HG03060 (cell line): ENCODE data around the gene ZNF780A.
"Not testable (repeated sequence)": the region's sequence is repeated elsewhere in the genome, so short reads cannot be mapped to it uniquely, and the experiment has no call there.

Source experiments
- ATAC-seq: cut with Tn5 transposase; IDR thresholded peaks from one replicate; pipeline ENCODE4 v1.9.1; 2021; ENCODE audit warnings: low read depth, moderate number of reproducible peaks; ENCODE audit not compliant: unreplicated experiment

ZNF780A gene

DNA sequence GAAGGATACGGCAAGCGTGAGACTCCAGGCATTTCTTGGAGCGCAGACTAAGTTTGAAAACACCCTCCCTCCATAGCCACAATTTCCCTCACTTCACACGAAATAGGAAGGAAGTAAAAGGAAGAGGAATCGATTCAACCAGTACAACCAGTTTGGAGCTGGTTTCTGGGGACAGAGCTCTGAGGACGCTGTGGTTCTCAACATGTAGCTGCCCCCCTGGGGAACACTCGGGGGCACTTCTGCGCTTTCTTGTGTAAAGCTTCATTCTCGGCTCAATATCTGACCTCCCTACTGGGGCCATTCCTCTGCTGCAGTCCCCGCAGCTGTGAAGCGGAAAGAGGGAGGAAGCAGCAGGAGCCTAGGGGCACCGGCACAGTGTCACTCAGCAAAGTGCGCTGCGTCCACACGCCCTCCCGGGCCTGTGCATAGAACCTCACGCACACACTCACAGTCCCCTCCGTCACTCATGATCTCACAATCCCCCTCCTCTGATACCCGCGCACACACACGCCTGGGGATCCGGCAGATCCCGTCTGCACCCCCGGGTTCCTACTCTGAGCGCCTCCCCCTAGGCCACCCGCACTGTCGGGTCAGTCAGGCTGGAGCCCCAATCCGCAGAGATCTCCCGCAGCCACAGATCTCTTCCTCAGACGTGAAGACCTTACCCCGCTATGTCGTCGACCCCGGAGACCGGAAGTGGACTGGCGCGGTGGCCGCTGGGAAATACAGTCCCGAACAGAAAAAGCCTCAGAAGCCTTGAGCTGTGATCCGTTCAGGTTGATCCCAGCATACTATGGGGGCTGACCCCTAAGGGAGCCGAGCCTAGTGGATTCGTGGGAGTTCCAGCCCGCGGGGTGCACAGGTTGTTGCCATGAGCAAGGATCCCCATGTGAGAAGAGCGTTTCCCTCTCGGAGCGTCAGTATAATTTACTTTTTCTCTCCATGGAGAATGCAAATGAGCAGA is at the start of gene ZNF780A:
Gene ZNF780A (minus strand): TSS at position 703 of the 964 bp plus-strand sequence. CDS start 6,190 bp downstream, outside the sequence.
- peak; percentile 66 for ATAC-seq

- no peak for ATAC-seq
These were observed 49.0 kb upstream of the ZNF780A start for GRCh38 chr19:40139533-40140287.

- ATAC-seq, result no peak
These were observed 46.1 kb upstream of the ZNF780A start for GRCh38 chr19:40136818-40137217.

- ATAC-seq, result no peak
These were observed 44.1 kb upstream of the ZNF780A start for GRCh38 chr19:40134866-40135265.

DNA sequence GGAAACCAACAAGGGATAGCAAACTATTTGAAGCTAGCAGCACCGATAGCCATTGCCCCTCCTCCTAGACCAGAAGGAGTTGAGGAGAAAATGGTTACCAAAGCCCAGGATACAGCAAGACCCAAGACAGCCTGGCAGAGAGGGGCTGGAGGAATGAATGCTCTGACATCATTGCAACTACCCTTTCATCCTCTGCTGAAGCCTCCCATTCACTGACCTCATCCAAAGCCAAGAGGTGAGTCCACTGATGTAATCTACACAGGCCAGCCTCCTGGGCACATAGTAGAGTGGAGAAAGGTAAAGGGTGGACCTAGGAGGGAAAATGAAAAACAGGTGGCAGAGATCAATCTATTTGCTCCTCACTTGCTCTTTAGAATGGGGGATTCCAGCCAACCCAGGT is 42.7 kb upstream of the ZNF780A start:
- no peak for ATAC-seq

GRCh38 chr19:40130013-40130412 is 39.3 kb upstream of the ZNF780A start:
- ATAC-seq, result no peak

DNA sequence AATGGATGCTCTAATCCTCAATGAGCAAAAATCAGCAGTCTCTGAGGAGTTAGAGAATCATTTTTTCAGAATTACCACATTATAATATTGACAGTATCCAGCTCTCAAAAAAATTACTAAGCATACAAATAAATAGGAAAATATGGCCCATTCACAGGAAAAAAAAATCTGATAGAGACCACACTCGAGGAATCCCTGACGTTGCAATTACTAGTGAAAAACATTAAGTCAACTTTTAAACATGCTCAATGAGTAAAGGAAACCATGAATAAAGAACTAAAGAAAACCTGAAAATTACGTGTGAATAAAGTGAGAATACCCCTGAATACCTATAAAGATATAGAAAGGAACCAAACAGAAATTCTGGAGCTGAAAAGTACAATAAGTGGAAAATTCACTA is 38.7 kb upstream of the ZNF780A start:
- no peak for ATAC-seq

- ATAC-seq, result no peak
These were observed 38.2 kb upstream of the ZNF780A start for GRCh38 chr19:40128991-40129390.

- no peak for ATAC-seq
These were observed 28.6 kb upstream of the ZNF780A start for GRCh38 chr19:40119380-40119779.

- not testable (repeated sequence) for ATAC-seq
These were observed 27.9 kb upstream of the ZNF780A start for GRCh38 chr19:40118638-40119037.

- ATAC-seq, result no peak
These were observed 25.3 kb upstream of the ZNF780A start for GRCh38 chr19:40116075-40116474.

- not testable (repeated sequence) for ATAC-seq
These were observed 23.4 kb upstream of the ZNF780A start for GRCh38 chr19:40114119-40114518.

- ATAC-seq, result not testable (repeated sequence)
These were observed 21.5 kb upstream of the ZNF780A start for GRCh38 chr19:40112271-40112670.

DNA sequence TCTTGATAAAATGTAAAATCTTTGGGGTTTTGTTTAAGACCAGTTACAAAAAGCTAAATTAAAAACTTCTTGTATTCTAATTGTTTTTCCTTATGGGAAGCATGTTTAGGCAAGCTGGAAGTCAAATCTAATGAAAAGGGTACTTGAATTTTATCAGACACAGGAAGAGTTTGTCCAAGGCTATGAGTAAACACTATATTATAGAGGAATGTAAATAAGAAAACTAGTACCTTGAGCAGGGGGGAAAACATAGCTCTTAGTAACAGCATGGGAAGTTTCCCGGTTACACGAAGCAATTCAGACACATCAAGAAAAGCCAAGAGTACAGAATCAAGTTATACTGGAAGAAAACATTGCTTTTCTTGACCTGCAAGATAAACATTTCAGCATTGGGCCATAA is 19.8 kb upstream of the ZNF780A start:
- ATAC-seq, result no peak

DNA sequence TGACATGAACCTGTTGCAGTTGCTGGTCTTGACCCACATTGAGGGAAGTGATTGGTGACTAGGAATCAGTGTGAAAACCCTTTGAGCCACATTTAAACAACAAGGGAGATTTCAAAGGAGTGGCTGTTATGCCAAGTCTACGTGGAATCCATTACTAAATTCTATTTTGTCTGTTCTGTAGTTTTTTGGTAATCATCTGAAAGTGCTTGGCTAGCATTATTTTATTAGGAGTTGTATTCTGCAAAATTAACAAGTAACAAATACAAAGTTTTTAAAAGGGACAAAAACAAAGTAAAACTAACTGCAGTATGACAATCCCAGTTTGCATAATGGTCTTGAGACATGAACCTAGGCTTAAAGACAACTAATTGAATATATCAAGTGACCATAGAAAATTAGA is 14.0 kb upstream of the ZNF780A start:
- no peak for ATAC-seq

- ATAC-seq, result no peak
These were observed 12.9 kb upstream of the ZNF780A start for GRCh38 chr19:40103600-40103999.

DNA sequence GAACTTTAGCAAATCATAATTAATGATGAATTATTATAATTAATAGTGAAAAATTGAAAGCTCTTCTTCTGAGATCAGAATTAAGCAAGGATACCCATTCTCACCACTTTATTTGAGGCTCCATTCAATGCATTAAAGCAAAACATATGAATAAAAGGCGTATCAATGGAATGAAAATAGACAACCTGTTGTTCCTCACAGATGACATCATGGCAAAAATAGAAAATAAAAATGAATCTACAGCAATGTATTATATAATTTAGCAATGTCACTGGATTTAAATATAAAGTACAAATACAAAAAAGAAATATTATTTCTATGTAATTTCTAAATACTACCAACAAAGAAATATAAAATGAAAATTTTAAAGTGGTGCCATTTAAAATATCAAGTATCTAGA is 11.1 kb upstream of the ZNF780A start:
- no peak for ATAC-seq

DNA sequence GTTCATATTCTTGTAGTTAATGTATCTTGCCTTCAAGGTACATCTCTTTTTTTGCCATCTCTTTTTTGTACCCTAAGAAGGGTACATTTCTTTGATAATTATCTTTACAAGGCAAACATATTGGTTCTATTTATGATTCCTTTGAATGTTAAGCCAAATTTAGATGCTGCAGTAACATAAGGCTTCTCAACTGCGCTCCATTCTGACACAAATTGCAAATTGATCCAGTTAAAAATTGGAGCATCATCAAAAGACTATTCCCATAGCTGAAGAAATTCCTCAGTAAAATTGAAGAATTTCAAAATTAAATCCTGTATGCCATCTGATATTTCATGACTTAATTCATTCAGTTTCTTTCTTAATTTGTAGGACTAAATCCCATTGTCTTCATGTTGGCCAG is 2.7 kb upstream of the ZNF780A start:
- ATAC-seq, result no peak

DNA sequence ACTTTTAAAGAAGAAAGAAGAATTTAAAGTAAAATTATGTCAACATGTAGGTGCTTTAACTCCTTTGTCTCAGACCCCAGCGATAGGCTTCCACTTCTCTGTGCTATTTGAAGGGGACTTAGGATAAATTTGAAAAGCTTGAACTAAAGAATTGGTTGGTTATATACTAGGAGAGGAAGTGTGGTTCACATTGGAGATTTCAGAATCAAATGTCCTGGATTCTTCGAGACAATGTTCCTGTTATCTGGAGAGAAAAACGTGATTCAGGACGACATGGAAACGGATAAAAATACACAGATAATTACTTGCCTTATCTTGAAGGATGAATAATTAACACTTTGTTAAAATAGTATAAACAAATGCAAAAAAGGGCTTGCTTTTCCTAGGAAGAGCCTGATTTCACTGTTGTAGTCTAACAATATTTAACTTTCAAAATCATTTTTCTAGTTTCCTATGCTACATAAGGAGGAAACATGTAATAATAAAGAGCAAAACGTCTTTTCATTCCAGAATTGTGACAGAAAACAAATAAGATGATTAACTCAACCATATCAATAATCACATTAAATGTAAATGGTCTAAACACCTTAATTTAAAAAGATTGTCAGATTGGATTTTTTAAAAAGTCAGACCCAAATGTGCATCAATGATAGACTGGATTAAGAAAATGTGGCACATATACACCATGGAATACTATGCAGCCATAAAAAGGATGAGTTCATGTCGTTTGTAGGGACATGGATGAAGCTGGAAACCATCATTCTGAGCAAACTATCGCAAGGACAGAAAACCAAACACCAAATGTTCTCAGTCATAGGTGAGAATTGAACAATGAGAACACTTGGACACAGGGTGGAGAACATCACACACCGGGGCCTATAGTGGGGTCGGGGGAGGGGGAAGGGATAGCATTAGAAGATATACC is 724 bp upstream of the ZNF780A start:
- no peak for ATAC-seq

DNA sequence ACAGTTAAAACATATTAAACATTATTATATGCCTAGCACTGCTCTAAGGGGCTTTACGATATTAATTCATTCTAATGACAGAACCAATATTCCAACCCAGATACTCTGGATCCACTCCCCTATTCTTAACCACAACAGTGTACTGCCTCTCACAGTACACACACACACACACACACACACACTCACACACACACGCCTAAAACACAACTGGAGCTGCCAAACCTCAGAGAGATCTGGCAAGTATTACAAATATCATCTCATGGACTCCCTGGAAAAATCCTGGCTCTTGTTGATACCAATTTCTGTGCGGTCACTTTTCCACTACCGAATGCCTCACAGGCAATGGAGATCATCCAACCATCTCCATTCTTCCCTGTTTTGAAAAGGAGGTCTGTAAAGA is 1.3 kb downstream of the ZNF780A start:
- no peak for ATAC-seq
